AG08396 (cell line): Measurements from ENCODE around the gene OTOP3.
"Not testable (repeated sequence)": the region's sequence is repeated elsewhere in the genome, so short reads cannot be mapped to it uniquely, and the experiment has no call there.

Experiments used
- DNase-seq: peaks from one replicate; pipeline ENCODE4 v3.0.0; 2012; ENCODE audit warnings: low spot score, mixed read lengths

The OTOP3 gene

DNA sequence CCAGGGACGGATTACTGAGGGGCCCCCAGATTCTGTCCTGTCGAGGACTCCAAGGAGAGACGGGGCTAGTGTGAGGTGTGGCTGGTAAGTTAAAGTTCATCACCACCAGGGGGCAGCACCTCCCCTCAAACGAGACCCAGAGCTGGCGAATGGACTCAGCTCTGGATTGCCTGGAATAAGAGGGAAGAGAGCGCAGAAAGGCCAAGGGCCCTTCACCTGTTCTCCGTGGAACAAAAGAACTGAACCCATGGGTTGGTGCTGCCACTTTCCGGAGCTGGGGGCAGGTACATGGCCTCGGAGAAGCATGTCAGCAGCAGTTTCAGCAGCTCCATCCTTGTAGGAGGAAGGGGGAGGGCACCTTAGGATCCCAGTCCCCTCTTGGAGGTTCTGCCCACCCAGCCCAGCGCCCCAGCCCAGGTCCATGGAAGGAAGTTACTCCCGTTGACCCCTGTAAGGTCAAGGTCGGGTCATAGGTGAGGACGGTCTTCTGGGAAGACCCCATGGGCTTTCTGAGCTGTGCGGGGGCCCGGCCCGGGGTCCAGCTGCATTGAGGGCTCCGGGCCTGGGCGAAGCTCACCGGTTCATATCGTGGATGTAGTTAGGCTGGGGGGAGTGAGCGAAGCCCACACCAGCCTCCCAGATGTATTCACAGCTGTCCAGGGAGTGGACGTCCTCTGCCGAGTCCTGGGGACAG, 26.1 kb downstream of the OTOP3 start:
- peak; percentile 94 for DNase-seq

DNA sequence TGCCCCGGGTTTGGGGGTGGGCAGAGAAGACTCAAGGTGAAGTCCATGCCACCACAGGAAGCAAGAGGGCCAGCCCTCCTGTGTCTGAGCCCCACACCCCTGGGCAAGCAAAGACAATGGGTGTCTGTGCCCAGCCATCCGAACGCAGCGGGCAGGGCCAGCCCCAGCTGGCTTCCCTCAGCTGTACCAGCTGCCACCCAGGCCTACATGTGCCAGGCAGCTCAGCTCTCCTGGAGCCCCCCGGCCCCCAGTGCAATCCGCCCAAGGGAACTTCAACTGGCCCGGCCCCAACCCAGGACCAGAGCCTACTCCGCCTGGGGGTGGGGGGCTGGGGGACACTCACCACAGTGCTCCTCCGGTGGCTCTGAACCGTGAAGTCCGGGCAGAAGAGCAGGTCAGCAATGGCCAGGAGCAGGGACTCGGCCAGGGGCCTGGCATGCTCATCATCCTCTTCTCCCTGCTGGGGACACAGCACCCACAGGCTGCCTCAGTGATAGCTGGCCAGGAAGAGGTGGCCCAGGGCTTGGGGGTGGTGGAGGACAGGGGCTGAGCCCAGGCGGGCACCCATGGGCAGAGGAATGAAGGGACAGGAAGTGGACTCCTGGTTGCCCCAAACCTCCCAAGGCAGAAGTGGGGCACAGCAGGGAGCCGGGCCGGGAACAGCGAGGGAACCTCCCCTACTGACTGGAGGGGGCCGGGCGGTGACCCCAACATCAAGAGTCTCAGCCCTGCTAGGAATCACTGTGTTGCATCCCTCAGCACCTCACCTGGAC, 27.1 kb downstream of the OTOP3 start:
- DNase-seq: no peak

DNA sequence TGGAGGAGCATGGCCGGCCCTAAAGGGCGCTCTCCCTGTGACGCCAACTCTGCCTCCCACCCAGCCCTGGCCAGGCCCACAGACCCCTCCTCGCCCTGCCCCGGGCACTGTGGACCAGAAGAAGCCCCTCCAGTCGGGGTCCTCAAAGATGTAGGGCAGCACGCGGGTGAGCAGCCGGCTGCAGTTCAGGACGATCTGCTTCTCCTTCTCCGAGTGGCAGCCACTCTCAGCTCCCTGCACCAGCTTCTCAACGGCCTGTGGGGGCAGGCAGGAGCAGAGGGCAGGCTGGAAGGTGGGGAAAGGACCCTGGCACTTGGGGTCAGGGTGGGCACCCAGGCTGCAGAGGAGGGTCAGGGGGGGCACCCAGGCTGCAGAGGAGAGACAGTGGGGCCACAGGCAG, 28.0 kb downstream of the OTOP3 start:
- DNase-seq: no peak

DNA sequence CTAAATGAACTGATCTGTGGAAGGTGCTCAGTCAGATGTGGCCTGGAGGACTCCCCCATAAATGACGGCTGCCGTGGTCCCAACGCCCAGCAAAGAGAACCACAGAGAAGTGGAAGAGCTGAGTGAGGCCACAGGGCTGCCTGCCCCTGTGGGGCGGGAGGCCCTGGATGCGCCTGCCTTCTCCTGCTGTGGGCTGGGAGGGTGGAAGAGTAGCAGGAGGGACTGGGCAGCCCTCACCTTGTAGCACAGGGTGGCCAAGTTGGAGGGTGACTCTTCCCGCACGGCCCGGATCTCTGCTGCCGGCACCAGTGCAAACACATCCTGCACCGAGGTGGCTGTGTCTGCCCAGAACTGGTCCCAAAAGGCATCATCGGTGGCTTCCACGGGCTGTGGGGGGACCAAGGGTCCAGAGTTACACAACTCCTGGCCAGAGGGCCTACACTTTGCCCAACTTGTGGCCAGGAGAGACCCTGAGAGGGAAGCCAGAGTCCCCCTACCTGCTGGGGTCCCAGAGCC, 28.6 kb downstream of the OTOP3 start:
- DNase-seq: no peak

- no peak for DNase-seq
These were observed 29.4 kb downstream of the OTOP3 start for GRCh38 chr17:74964988-74965622.

DNA sequence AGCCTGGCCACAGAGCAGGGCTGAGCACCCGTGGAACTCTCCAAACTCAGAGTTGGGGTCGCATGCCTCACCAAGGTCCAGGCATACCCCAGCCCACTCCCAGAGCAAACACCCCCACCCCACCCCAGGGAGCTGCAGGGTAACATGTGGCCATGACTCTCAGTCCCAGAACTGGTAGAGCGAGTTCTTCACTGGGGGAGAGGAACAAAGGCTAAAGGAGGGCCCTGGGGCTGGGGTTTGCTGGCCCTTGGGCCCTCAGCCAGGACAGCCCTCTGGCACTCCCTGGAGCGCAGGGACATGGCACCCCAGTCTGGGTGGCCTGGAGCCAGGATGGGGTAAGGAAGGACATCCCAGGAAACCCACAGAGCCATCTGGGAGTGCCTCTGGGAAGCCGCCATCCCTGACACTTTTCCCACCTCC, 32.7 kb downstream of the OTOP3 start:
- no peak for DNase-seq

DNA sequence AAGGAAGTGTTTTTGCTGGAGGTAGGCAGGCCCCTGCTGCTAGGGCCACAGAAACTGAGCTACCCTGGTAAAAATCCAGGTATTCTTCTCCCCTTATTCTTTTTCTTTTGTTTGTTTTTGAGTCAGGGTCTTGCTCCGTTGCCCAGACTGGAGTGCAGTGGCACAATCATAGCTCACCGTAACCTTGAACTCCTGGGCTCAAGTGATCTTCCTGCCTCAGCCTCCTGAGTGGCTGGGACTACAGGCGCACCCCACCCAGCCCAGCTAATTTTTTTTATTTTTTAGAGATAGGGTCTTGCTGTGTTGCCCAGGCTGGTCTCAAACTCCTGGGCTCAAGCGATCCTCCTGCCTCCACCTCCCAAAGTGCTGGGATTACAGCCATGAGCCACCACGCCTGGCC, 33.8 kb downstream of the OTOP3 start:
- not testable (repeated sequence) for DNase-seq

DNA sequence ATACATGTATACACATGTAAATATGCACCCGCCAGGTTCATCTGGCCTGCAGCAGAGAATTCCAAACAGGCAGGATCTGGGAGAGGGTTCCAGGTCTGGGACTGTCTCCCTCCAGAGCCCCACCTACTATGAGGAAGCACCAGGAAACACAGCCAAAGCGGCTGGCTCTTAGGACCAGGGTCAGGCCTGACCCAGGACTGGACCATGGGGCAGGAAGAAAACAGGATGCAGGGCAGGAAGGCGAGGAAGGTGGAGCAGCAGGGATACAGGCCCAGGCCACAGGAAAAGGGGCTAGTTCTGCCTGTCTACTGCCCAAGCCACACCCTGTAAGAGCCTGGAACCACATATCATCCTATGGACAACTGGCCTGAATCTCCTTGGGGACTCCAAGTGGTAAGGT, 34.7 kb downstream of the OTOP3 start:
- DNase-seq: no peak

- no peak for DNase-seq
These were observed 35.6 kb downstream of the OTOP3 start for GRCh38 chr17:74971069-74971841.

GRCh38 chr17:74971842-74972106, 36.1 kb downstream of the OTOP3 start:
- DNase-seq: no peak

DNA sequence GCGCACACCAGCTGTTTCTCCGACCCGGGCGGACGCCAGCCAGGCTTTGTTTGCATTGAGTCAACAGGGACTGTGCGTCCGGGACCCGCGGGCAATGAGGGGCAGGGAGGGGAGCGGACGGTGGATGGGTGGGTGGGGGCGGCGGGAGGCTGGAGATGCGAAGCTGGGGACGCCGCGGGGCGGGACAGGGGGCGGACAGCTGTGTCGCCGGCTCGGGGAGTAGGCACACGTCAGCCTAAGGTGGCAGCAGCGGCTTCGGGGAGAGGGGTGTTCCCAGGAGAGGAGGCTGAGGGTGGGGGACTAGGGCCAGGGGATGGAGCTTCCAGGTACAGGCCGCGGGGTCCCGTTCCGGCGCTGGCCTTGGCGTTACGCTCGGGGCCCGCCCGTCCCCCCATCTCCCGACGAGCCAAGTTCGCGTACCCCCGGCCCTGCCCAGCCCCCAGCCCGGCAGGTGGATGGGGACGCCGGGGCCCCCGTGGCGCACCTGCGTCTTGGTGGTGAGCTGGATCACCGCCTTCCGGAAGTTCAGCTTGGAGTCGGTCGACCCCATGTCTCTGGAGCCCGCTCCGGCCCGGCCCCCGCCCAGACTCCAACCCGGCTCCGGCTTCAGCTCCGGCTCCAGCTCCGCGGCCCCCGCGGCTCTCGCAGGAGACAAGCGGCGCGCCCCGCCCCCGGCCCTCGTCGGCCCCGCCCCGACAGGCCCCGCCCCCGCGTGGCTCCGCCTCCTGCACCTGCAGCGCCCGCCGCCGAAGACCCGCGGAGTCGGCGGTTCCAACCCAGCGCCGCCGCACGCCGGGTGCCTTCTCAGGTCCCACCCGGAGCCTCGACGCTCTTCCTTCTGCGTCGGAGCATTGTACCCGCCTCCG, 36.6 kb downstream of the OTOP3 start, which contains the start of gene HID1:
Gene HID1 (minus strand): TSS at position 653 of the 866 bp plus-strand sequence. CDS start 103 bp downstream, at position 550.
- peak; percentile 63 for DNase-seq

- no peak for DNase-seq
These were observed 37.3 kb downstream of the OTOP3 start for GRCh38 chr17:74972973-74973328.

DNA sequence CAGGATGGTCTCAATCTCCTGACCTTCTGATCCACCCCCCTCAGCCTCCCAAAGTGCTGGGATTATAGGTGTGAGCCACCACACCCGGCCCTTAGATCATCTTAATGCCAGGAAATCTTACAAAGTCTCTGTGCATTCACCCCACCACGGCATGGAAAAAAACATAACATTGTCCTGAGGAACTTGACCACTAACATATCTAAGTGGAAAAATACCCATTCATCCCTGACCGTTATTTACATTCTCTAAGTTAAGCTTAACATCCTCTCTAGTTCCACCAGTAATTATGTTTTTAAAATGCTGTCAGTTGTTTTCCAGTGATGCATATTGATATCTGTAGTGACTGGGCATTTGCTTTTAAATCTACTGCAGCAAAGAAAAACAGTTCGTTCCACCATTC, 40.2 kb downstream of the OTOP3 start:
- no peak for DNase-seq

- DNase-seq: no peak
These were observed 42.1 kb downstream of the OTOP3 start for GRCh38 chr17:74977802-74978201.

DNA sequence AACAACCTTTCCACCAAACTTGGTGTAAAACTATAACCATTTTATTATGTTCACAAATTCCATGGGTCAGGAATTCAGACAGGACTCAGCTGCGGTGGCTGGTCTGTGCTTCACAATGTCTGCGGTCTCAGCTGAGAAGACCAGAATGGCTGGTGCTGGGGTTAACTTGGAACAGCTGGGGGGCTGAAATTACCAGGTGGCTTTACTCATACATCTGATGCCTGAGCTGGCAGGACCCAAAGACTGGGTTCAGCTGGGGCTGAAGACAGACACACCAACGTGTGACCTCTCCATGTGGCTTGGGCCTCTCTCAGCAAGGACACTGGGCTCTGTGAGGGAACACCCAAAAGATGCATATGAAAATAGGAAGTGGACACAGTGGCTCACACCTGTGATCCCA, 42.5 kb downstream of the OTOP3 start:
- no peak for DNase-seq

DNA sequence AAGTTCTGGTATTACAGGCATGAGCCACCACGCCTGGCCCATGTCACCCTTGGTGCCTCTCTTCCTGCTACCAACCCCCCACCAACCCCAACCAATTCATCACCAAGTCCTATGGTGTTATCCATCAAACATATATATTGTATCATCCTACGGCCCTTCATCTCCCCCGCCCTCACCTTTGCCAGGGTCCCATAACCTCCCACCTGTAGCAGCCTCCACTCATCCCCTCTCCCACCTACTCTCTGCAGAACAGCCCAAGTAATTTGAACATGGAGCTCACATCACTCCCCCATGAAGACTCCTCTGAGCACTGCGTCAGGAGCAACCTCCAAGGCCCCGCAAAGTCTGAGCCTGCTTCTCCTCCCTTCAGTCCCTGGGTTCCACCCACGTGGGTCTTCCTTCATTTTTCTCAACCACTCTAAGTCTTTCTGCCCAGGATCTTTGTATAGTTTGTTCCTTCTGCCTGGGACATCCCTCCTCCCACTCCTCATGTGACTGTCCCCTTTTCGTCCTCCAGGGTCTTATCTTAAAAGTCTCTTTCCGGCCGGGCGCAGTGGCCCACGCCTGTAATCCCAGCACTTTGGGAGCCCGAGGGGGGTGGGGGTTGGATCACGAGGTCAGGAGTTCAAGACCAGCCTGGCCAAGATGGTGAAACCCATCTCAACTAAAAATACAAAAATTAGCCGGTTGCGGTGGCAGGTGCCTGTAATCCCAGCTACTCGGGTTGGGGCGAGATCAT, 43.9 kb downstream of the OTOP3 start:
- no peak for DNase-seq

DNA sequence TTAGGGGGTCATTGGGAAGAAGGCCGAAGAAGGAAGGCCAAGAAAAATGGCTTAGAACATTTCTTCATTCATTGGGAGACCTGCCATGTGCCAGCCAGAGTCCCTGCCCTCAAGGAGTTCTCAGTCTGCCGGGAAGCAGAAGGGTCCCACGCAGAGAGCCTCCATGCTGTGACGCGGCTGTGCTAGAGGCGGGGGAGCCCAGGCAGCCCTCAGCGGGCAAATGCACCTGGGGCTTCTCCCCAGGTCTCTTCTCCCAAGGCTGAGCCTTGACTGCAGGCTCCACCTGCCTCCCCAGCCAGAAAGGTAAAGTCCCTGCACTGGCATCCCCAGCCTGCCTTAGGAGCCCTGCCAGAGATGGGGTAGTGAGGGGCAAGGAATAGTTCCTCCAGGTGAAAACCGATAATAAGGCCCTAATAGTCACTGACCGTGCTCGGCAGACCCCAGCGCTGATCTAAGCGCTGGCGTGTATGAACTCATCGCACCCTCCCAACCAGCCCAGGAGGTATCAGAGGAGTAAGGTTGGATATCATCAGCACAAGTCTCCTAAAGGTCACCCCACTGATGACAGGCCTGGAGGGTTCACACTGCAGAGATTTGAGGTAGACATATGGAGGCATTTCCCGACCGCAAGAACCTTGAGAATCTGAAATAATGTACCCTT, 45.8 kb downstream of the OTOP3 start:
- DNase-seq: no peak

GRCh38 chr17:74981979-74982662, 46.4 kb downstream of the OTOP3 start:
- DNase-seq: peak; percentile 85

GRCh38 chr17:74982663-74983313, 47.1 kb downstream of the OTOP3 start:
- not testable (repeated sequence) for DNase-seq
